Astrocyte (in vitro differentiated cells and primary cell): Measurements from ENCODE around the gene SSTR5.

Experiments used
- CTCF ChIP-seq: IDR thresholded peaks from 2 replicates; pipeline ENCODE4 v1.5.1; 2011; ENCODE audit warnings: low read depth, mild to moderate bottlenecking, inconsistent platforms, low read length, moderate library complexity; ENCODE audit not compliant: insufficient read depth
- EZH2 ChIP-seq: IDR thresholded peaks from 2 replicates; pipeline ENCODE4 v1.6.1; 2012; ENCODE audit warnings: mild to moderate bottlenecking, low read length, inconsistent platforms; ENCODE audit not compliant: insufficient read depth

- TF ChIP-seq CTCF: no peak
- TF ChIP-seq EZH2: no peak
Observed at GRCh38 chr16:1047801-1048200, 24.7 kb upstream of the SSTR5 start.
